ENCODE results near the gene CRADD.
"Not testable (repeated sequence)": the region's sequence is repeated elsewhere in the genome, so short reads cannot be mapped to it uniquely, and the experiment has no call there.

Gene CRADD

GRCh38 chr12:93786656-93787397, 109.7 kb downstream of the CRADD start:
- H3K36me3 Mint-ChIP-seq (ENCODE audit: low read depth): peaks cover 11% of the 10 kb centered on the region
- no peaks in the 10 kb centered on the region for H3K9me3 Mint-ChIP-seq
- no peak for DNase-seq (ENCODE audit: low spot score)
- H3K4me1 Mint-ChIP-seq (ENCODE audit: low read depth): peaks cover 50% of the 10 kb centered on the region
- no peak overlapping the region for H3K27ac Mint-ChIP-seq
- H3K4me3 Mint-ChIP-seq: no peak overlapping the region
- H3K27me3 Mint-ChIP-seq (ENCODE audit: low read depth): no peaks in the 10 kb centered on the region

- H3K4me3 Mint-ChIP-seq: peak overlapping the region; percentile 9
- no peaks in the 10 kb centered on the region for H3K27me3 Mint-ChIP-seq (ENCODE audit: low read depth)
- no peak overlapping the region for H3K27ac Mint-ChIP-seq
- H3K4me1 Mint-ChIP-seq (ENCODE audit: low read depth): peaks cover 45% of the 10 kb centered on the region
- H3K36me3 Mint-ChIP-seq (ENCODE audit: low read depth): peaks cover 11% of the 10 kb centered on the region
- H3K9me3 Mint-ChIP-seq: no peaks in the 10 kb centered on the region
- DNase-seq (ENCODE audit: low spot score): no peak
Measured at GRCh38 chr12:93788853-93789252, 111.7 kb downstream of the CRADD start.

DNA sequence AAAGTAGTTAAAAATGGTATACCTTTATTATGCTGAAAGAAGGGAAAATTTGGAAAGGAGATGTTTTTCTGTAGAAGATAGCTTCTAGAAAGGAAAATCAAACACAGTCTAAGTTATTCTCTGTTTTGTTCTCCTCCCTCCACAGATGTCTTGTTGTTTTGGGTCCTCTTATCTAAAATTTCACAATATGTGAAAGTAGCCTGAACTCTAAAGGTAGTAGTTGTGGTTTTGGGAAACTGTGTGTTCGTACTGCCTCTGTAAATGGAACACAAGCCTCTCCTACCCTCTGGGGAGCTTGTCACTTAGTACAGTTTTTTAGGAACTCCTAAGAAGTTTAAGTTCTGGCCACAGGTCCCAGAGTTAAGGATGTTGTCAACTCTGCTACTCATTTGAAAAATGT, 112.6 kb downstream of the CRADD start:
- DNase-seq (ENCODE audit: low spot score): no peak
- Mint-ChIP-seq H3K9me3 (no peaks in the 10 kb centered on the region), H3K27me3 (ENCODE audit: low read depth) (no peaks in the 10 kb centered on the region), H3K4me3 (peak overlapping the region; percentile 9), H3K27ac (no peak overlapping the region), H3K36me3 (ENCODE audit: low read depth) (peaks cover 11% of the 10 kb centered on the region), H3K4me1 (ENCODE audit: low read depth) (peaks cover 36% of the 10 kb centered on the region)

DNA sequence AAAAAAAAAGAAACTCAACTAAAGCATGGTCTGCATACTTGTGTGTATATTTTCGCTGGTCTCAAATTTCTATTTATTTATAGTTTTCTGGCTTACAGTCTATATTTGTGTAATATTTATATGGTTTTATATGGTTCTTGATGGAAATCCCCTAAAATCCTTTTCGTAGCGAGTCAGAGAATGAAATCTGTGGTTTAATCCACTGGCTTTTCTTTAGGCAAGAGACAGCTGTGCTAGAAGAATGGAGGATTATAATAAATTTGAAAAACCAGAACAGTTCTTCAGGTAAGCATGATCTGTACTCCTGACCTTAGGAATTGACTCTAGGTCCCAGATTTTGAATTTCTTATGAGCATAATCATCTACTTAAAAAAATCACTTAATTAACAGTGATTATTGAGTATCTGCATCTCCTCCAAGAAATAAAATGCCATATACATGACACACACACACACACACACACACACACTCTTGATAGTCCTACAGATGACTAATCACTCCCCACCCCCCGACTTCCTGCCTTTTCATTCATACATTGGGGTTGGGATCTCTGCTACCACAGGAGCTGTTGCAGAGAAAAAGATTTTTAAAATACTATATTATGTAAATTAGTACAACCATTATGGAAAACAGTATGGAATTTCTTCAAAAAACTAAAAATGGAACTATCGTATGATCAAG, 113.4 kb downstream of the CRADD start:
- peak; percentile 27 for DNase-seq (ENCODE audit: low spot score)
- Mint-ChIP-seq H3K4me1 (ENCODE audit: low read depth) (peaks cover 27% of the 10 kb centered on the region), H3K36me3 (ENCODE audit: low read depth) (peaks cover 11% of the 10 kb centered on the region), H3K9me3 (no peaks in the 10 kb centered on the region), H3K27ac (no peak overlapping the region), H3K27me3 (ENCODE audit: low read depth) (no peaks in the 10 kb centered on the region), H3K4me3 (no peak overlapping the region)

DNA sequence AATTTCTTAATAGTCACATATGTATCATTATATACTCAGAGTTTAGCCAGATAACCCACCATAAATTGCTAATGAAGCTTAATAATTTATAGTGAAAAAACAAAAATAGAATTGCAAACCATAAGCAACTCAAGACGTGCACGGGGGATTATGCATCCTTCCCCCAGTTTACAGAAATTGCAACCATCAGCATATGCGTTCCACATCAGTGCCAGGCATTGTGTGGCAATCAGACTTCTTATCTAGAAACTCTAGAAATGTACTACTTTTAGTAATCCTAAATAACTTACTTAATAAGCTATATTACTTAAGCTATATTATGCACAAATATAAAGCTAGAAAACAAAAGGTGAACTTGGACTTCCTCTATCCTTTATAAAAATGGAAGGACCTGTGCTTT, 115.8 kb downstream of the CRADD start:
- DNase-seq (ENCODE audit: low spot score): no peak
- H3K27me3 Mint-ChIP-seq (ENCODE audit: low read depth): no peaks in the 10 kb centered on the region
- H3K27ac Mint-ChIP-seq: no peak overlapping the region
- no peaks in the 10 kb centered on the region for H3K9me3 Mint-ChIP-seq
- H3K36me3 Mint-ChIP-seq (ENCODE audit: low read depth): peaks cover 5% of the 10 kb centered on the region
- peaks cover 22% of the 10 kb centered on the region for H3K4me1 Mint-ChIP-seq (ENCODE audit: low read depth)
- H3K4me3 Mint-ChIP-seq: no peak overlapping the region

DNA sequence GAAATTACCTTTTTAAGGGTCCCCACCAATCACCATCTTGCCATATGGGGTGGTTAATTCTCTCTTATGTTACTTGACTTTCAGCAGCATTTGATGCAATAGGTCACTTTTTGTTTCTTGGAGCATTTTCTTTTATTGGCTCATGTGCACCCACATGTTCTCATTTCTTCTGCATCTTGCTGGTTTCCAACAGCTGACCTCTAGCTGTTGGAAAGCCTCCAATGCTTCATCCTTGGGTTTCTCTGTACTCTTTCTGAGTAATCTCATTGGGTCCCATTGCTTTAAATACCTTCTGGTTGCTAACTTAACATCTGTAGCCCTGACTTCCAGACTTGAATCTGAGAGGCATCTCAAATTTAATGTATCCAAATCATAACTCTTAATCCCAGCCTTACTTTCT, 116.8 kb downstream of the CRADD start:
- no peaks in the 10 kb centered on the region for H3K36me3 Mint-ChIP-seq (ENCODE audit: low read depth)
- H3K27ac Mint-ChIP-seq: no peak overlapping the region
- H3K9me3 Mint-ChIP-seq: no peaks in the 10 kb centered on the region
- no peak for DNase-seq (ENCODE audit: low spot score)
- H3K4me3 Mint-ChIP-seq: no peak overlapping the region
- H3K4me1 Mint-ChIP-seq (ENCODE audit: low read depth): peaks cover 23% of the 10 kb centered on the region
- no peaks in the 10 kb centered on the region for H3K27me3 Mint-ChIP-seq (ENCODE audit: low read depth)

- Mint-ChIP-seq H3K9me3 (no peaks in the 10 kb centered on the region), H3K4me3 (no peak overlapping the region), H3K4me1 (ENCODE audit: low read depth) (peaks cover 17% of the 10 kb centered on the region), H3K36me3 (ENCODE audit: low read depth) (no peaks in the 10 kb centered on the region), H3K27ac (no peak overlapping the region), H3K27me3 (ENCODE audit: low read depth) (no peaks in the 10 kb centered on the region)
- no peak for DNase-seq (ENCODE audit: low spot score)
Measured at GRCh38 chr12:93794738-93795137, 117.6 kb downstream of the CRADD start.

DNA sequence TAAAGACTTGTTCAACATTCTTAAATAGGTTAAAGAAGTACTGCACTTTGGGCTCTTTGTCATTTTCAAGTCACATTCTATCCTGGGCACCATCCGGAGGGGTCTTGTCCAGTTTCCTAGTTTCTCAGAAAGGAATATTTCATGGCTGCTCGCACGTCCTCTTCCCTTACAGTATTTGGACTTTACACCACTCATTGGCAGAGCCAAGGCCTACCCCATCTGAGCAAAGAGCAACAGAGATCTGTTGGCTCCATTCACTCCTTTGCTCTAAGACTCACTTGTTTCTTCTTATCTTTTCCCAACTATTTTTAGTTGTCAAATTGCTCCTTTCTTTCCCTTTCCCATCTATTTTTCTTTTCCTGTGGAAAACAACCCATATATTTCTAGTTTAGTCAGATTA, 118.2 kb downstream of the CRADD start:
- H3K36me3 Mint-ChIP-seq (ENCODE audit: low read depth): no peaks in the 10 kb centered on the region
- no peak for DNase-seq (ENCODE audit: low spot score)
- H3K27ac Mint-ChIP-seq: no peak overlapping the region
- no peaks in the 10 kb centered on the region for H3K9me3 Mint-ChIP-seq
- H3K4me1 Mint-ChIP-seq (ENCODE audit: low read depth): peaks cover 13% of the 10 kb centered on the region
- H3K4me3 Mint-ChIP-seq: no peak overlapping the region
- no peaks in the 10 kb centered on the region for H3K27me3 Mint-ChIP-seq (ENCODE audit: low read depth)

GRCh38 chr12:93796729-93797128, 119.6 kb downstream of the CRADD start:
- no peak overlapping the region for H3K27ac Mint-ChIP-seq
- H3K4me1 Mint-ChIP-seq (ENCODE audit: low read depth): peaks cover 7% of the 10 kb centered on the region
- no peaks in the 10 kb centered on the region for H3K36me3 Mint-ChIP-seq (ENCODE audit: low read depth)
- H3K9me3 Mint-ChIP-seq: no peaks in the 10 kb centered on the region
- no peak for DNase-seq (ENCODE audit: low spot score)
- H3K4me3 Mint-ChIP-seq: no peak overlapping the region
- H3K27me3 Mint-ChIP-seq (ENCODE audit: low read depth): no peaks in the 10 kb centered on the region

- DNase-seq (ENCODE audit: low spot score): no peak
- H3K36me3 Mint-ChIP-seq (ENCODE audit: low read depth): peaks cover 1% of the 10 kb centered on the region
- H3K4me1 Mint-ChIP-seq (ENCODE audit: low read depth): peaks cover 11% of the 10 kb centered on the region
- H3K27me3 Mint-ChIP-seq (ENCODE audit: low read depth): no peaks in the 10 kb centered on the region
- no peak overlapping the region for H3K4me3 Mint-ChIP-seq
- no peak overlapping the region for H3K27ac Mint-ChIP-seq
- H3K9me3 Mint-ChIP-seq: no peaks in the 10 kb centered on the region
Measured at GRCh38 chr12:93798279-93799151, 121.3 kb downstream of the CRADD start.

DNA sequence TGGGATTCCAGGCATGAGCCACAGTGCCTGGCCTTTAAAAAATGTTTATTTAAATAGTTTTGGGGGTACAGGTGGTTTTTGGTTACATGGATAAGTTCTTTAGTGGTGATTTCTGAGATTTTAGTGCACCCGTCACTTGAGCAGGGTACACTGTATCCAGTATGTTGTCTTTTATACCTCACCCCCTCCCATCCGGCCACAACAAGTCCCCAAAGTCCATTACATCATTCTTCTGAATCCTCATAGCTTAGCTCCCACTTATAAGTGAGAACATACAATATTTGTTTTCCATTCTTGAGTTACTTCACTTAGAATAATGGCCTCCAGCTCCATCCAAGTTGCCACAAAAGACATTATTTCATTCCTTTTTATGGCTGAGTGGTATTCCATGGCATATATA, 124.5 kb downstream of the CRADD start:
- H3K4me3 Mint-ChIP-seq; H3K36me3 Mint-ChIP-seq (ENCODE audit: low read depth); DNase-seq (ENCODE audit: low spot score): not testable (repeated sequence)

GRCh38 chr12:93802293-93802692, 125.1 kb downstream of the CRADD start:
- no peak for DNase-seq (ENCODE audit: low spot score)
- Mint-ChIP-seq H3K4me3 (no peak overlapping the region), H3K4me1 (ENCODE audit: low read depth) (peaks cover 22% of the 10 kb centered on the region), H3K27ac (no peak overlapping the region), H3K9me3 (no peaks in the 10 kb centered on the region), H3K27me3 (ENCODE audit: low read depth) (no peaks in the 10 kb centered on the region), H3K36me3 (ENCODE audit: low read depth) (peaks cover 3% of the 10 kb centered on the region)

More for the DNA sequence above, 124.5 kb downstream of the CRADD start:
- not testable (repeated sequence) for H3K9me3 Mint-ChIP-seq; H3K27ac Mint-ChIP-seq; H3K27me3 Mint-ChIP-seq (ENCODE audit: low read depth)
- H3K4me1 Mint-ChIP-seq (ENCODE audit: low read depth): peaks cover 18% of the 10 kb centered on the region

- no peak overlapping the region for H3K4me3 Mint-ChIP-seq
- H3K27ac Mint-ChIP-seq: no peak overlapping the region
- peaks cover 22% of the 10 kb centered on the region for H3K4me1 Mint-ChIP-seq (ENCODE audit: low read depth)
- peaks cover 3% of the 10 kb centered on the region for H3K36me3 Mint-ChIP-seq (ENCODE audit: low read depth)
- no peak for DNase-seq (ENCODE audit: low spot score)
- H3K27me3 Mint-ChIP-seq (ENCODE audit: low read depth): no peaks in the 10 kb centered on the region
- H3K9me3 Mint-ChIP-seq: no peaks in the 10 kb centered on the region
Measured at GRCh38 chr12:93802698-93803423, 125.7 kb downstream of the CRADD start.

Data from T-helper 2 cell treated with Interferon-gamma antibody and Interleukin-4, amounts not matched to agents 5 μg/mL and 100 μg/mL, for 36 hours (primary cell).